Bladder microvascular endothelial cell (primary cell): ENCODE measurements around the gene ATP2B2. TPM values are rescaled to one million over a fixed set of nuclear protein-coding genes. Genes with fewer than 3 reads are reported as not detected.

ENCODE experiments used
- total RNA-seq: library from RNA; depleted of rRNA; stranded (reverse); fragments of >200 nt; gene quantifications from 2 replicates; pipeline ENCODE4 v1.2.3, GENCODE V29; 2014

Gene ATP2B2
- not detected in 2 replicates for total RNA-seq

GRCh38 chr3:10505050-10505790, at the start of gene ATP2B2:
ATP2B2 (minus strand) TSS chr3:10505586; CDS start chr3:10449543, 56,043 bp downstream.

GRCh38 chr3:10292505-10293419, 212.6 kb downstream of the ATP2B2 start, which contains the start of gene GHRL:
GHRL (minus strand) TSS chr3:10292947; CDS start chr3:10290180, 2,767 bp downstream.

Other genes starting within 250 kb of the ATP2B2 start
- under 0.01 and 0.69 TPM in 2 replicates for gene GHRL, start 212.6 kb downstream of the ATP2B2 start, total RNA-seq
- 237 and 300 TPM in 2 replicates for gene SEC13, start 184.5 kb downstream of the ATP2B2 start, total RNA-seq